A673 (cell line): Measurements from ENCODE around the gene ZNF280A.

Experiments used
- EZH2 ChIP-seq: fragments of 200-600 bp; sonication (generic); IDR thresholded peaks from 2 replicates; pipeline ENCODE4 v1.6.1; 2017; ENCODE audit warnings: borderline replicate concordance, low read depth, mild to moderate bottlenecking, mixed read lengths, antibody characterized with exemption, low read length; ENCODE audit not compliant: poor library complexity, severe bottlenecking
- TF ChIP-seq, protein P1 (sequence below): fragments of 300-800, 200-600 bp; sonication (generic); conservative IDR thresholded peaks from 2 replicates; pipeline ENCODE4 v1.5.1; 2017; ENCODE audit warnings: low read depth, mild to moderate bottlenecking, antibody characterized with exemption, low read length, moderate library complexity, mixed read lengths

DNA sequence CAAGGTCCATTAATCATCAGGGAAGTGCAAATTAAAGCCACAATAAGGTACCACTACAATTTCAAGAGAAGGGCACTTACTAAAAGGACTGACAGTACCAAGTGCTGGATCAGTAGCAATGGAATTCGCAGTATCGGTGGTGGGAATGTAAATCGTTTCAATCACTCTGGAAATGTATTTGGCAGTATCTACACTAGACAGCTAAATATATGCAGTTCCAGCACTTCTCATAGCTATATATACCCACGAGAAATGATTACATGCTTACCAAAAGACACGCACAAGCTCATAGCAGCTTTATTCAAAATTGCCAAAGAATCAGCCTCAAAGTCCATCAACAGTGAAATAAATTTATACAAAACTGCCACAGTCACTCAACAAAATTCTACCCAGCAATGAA is 7.1 kb downstream of the ZNF280A start:
- TF ChIP-seq, protein P1, sequence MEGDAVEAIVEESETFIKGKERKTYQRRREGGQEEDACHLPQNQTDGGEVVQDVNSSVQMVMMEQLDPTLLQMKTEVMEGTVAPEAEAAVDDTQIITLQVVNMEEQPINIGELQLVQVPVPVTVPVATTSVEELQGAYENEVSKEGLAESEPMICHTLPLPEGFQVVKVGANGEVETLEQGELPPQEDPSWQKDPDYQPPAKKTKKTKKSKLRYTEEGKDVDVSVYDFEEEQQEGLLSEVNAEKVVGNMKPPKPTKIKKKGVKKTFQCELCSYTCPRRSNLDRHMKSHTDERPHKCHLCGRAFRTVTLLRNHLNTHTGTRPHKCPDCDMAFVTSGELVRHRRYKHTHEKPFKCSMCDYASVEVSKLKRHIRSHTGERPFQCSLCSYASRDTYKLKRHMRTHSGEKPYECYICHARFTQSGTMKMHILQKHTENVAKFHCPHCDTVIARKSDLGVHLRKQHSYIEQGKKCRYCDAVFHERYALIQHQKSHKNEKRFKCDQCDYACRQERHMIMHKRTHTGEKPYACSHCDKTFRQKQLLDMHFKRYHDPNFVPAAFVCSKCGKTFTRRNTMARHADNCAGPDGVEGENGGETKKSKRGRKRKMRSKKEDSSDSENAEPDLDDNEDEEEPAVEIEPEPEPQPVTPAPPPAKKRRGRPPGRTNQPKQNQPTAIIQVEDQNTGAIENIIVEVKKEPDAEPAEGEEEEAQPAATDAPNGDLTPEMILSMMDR: no peak
- no peak for TF ChIP-seq EZH2
